Measurements from ENCODE around the gene ADAMTS8. TPM values are rescaled to one million over a fixed set of nuclear protein-coding genes. Genes with fewer than 3 reads are reported as not detected.

ADAMTS8 gene
- total RNA-seq, 1 donor from 2014 or later: 0.56 TPM

GRCh38 chr11:130418756-130419155 is 9.7 kb downstream of the ADAMTS8 start:
- no peak for ATAC-seq

- no peak for ATAC-seq
Measured at GRCh38 chr11:130418210-130418609, 10.2 kb downstream of the ADAMTS8 start.

GRCh38 chr11:130416906-130417305 is 11.5 kb downstream of the ADAMTS8 start:
- ATAC-seq: no peak

GRCh38 chr11:130416530-130416882 is 11.9 kb downstream of the ADAMTS8 start:
- no peak for ATAC-seq

- ATAC-seq: no peak
Measured at GRCh38 chr11:130415731-130416529, 12.5 kb downstream of the ADAMTS8 start.

GRCh38 chr11:130414107-130415080 is 14.0 kb downstream of the ADAMTS8 start:
- peak; percentile 35 for ATAC-seq

- peak; percentile 87 for ATAC-seq
Measured at GRCh38 chr11:130413405-130414106, 14.9 kb downstream of the ADAMTS8 start.

- no peak for ATAC-seq
Measured at GRCh38 chr11:130411223-130411622, 17.2 kb downstream of the ADAMTS8 start.

- ATAC-seq: no peak
Measured at GRCh38 chr11:130409594-130410388, 18.6 kb downstream of the ADAMTS8 start.

GRCh38 chr11:130408901-130409300 is 19.5 kb downstream of the ADAMTS8 start:
- ATAC-seq: no peak

- no peak for ATAC-seq
Measured at GRCh38 chr11:130408401-130408890, 20.0 kb downstream of the ADAMTS8 start.

- peak; percentile 62 for ATAC-seq
Measured at GRCh38 chr11:130407978-130408377, 20.4 kb downstream of the ADAMTS8 start.

- no peak for ATAC-seq
Measured at GRCh38 chr11:130405428-130405827, 23.0 kb downstream of the ADAMTS8 start.

- no peak for ATAC-seq
Measured at GRCh38 chr11:130404727-130405126, 23.7 kb downstream of the ADAMTS8 start.

- no peak for ATAC-seq
Measured at GRCh38 chr11:130403967-130404366, 24.4 kb downstream of the ADAMTS8 start.

GRCh38 chr11:130403271-130403804 is 25.1 kb downstream of the ADAMTS8 start:
- peak; percentile 86 for ATAC-seq

- no peak for ATAC-seq
Measured at GRCh38 chr11:130402570-130402969, 25.8 kb downstream of the ADAMTS8 start.

- ATAC-seq: no peak
Measured at GRCh38 chr11:130400781-130401483, 27.5 kb downstream of the ADAMTS8 start.

- no peak for ATAC-seq
Measured at GRCh38 chr11:130399196-130399595, 29.2 kb downstream of the ADAMTS8 start.

GRCh38 chr11:130397780-130398179 is 30.6 kb downstream of the ADAMTS8 start:
- ATAC-seq: no peak

GRCh38 chr11:130396965-130397364 is 31.4 kb downstream of the ADAMTS8 start:
- ATAC-seq: no peak
